ENCODE measurements around the gene S100PBP. TPM values are rescaled to one million over a fixed set of nuclear protein-coding genes. Genes with fewer than 3 reads are reported as not detected.

The S100PBP gene
- polyA plus RNA-seq, 2 of the 4 experiments (the other 2 are of a cell fraction) = 16.1 to 41.9 TPM

DNA sequence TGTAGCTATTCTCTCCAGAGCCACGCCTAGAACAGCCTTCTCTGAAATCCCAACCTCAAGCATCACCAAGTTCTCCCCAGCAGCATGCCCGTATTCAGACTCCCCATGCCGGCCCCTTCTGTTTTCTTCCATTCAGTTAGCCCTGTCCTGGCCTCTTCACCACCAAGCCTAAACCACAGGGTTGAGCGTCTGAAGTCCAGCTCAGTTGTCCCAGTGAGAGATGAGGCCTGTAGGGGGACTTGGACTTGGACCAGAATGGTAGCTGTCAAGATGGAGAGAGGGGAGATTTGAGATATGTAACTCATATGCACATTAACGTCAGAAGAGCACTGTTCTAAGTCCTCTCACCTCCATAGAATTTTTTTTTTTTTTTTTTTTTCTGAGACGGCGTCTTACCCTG is 89.2 kb downstream of the S100PBP start:
- ATAC-seq = no peak

DNA sequence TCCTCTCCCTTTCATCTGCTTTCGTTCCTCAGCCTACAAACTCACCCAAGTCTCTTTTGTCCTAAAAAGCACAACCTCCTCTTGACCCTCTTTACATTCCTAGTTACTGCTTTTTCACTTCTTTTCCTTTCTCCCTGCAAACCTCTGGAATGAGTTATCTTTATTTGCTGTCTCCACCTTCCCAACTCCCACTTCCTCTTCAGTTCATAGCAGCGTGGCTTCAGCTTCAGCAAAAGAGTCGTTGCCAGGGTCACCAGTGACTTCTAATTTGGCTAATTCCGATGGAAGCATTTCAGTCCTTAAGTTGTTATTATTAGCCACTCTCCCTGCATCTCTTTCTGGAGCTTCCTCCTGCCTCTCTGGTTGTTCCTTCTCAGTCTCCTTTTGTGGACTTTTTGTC is 90.0 kb downstream of the S100PBP start:
- CTCF ChIA-PET = interaction anchor here (0.5 to 3.7 kb wide), 4 partner anchors 14 to 148 kb away, joined by 3 to 15 read pairs (median 4); no protein-coding TSS in a partner anchor
- 36% methylated on average over 4 of the region's 4 CpGs for WGBS (ENCODE audit: missing lambda C conversion rate)
- ATAC-seq = no peak
- TF ChIP-seq KDM1A (IDR thresholded peaks at IDR 0.05; ENCODE audit: low read depth) (no peak), HOXB5 (CRISPR knock-in tag; IDR thresholded peaks at IDR 0.05) (no peak), ZSCAN20 (CRISPR knock-in tag; IDR thresholded peaks at IDR 0.05) (no peak), NPAS2 (CRISPR knock-in tag; IDR thresholded peaks at IDR 0.05; ENCODE audit: borderline replicate concordance) (no peak), FOSL2 (IDR thresholded peaks at IDR 0.05) (no peak), FOSL2 (CRISPR knock-in tag; IDR thresholded peaks at IDR 0.05) (no peak), MYC (IDR thresholded peaks at IDR 0.05; ENCODE audit: borderline replicate concordance, low read length) (no peak), HDAC2 (IDR thresholded peaks at IDR 0.05) (no peak), ZNF302 (CRISPR knock-in tag; IDR thresholded peaks at IDR 0.05) (no peak), RARB (CRISPR knock-in tag; IDR thresholded peaks at IDR 0.05) (no peak), MAZ (IDR thresholded peaks at IDR 0.05; ENCODE audit: borderline replicate concordance, low read depth, low read length) (no peak), SMC3 (IDR thresholded peaks at IDR 0.05) (no peak), FOXS1 (CRISPR knock-in tag; IDR thresholded peaks at IDR 0.05) (no peak)
- TF ChIP-seq, protein P1, sequence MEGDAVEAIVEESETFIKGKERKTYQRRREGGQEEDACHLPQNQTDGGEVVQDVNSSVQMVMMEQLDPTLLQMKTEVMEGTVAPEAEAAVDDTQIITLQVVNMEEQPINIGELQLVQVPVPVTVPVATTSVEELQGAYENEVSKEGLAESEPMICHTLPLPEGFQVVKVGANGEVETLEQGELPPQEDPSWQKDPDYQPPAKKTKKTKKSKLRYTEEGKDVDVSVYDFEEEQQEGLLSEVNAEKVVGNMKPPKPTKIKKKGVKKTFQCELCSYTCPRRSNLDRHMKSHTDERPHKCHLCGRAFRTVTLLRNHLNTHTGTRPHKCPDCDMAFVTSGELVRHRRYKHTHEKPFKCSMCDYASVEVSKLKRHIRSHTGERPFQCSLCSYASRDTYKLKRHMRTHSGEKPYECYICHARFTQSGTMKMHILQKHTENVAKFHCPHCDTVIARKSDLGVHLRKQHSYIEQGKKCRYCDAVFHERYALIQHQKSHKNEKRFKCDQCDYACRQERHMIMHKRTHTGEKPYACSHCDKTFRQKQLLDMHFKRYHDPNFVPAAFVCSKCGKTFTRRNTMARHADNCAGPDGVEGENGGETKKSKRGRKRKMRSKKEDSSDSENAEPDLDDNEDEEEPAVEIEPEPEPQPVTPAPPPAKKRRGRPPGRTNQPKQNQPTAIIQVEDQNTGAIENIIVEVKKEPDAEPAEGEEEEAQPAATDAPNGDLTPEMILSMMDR (IDR thresholded peaks at IDR 0.05) = no peak
- TF ChIP-seq, protein P2, sequence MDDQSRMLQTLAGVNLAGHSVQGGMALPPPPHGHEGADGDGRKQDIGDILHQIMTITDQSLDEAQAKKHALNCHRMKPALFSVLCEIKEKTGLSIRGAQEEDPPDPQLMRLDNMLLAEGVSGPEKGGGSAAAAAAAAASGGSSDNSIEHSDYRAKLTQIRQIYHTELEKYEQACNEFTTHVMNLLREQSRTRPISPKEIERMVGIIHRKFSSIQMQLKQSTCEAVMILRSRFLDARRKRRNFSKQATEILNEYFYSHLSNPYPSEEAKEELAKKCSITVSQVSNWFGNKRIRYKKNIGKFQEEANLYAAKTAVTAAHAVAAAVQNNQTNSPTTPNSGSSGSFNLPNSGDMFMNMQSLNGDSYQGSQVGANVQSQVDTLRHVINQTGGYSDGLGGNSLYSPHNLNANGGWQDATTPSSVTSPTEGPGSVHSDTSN (IDR thresholded peaks at IDR 0.05) = no peak
- no peak overlapping the region for H3K27ac ChIP-seq
- POLR2A ChIA-PET = no interaction called here
- 0 out of 3 replicates have a peak overlapping the region, but pooled peaks have one; percentile 30 for H3K4me2 ChIP-seq
- FAIRE-seq = no peak
- no peak overlapping the region for H3K4me3 ChIP-seq
- DNase-seq (ENCODE audit: low read depth in 1 of 2, low spot score in 1 of 2) = no peak
- no peaks in the 10 kb centered on the region for H3K9me3 ChIP-seq
- H3K4me1 ChIP-seq = peaks cover 19% of the 10 kb centered on the region

More for the DNA sequence above, 89.2 kb downstream of the S100PBP start:
- no peak for FAIRE-seq
- ChIA-PET POLR2A (no interaction called here), CTCF (interaction anchor here (0.7 to 3.7 kb wide), 5 partner anchors 9 to 57 kb away, joined by 3 to 15 read pairs (median 5); no protein-coding TSS in a partner anchor)
- DNase-seq (ENCODE audit: low read depth in 1 of 2, low spot score in 1 of 2) = no peak
- H3K4me3 ChIP-seq = no peak overlapping the region
- H3K27ac ChIP-seq = no peak overlapping the region
- WGBS (ENCODE audit: missing lambda C conversion rate) = 95% methylated on average over 6 of the region's 7 CpGs
- TF ChIP-seq KDM1A (IDR thresholded peaks at IDR 0.05; ENCODE audit: low read depth) (no peak), FOXS1 (CRISPR knock-in tag; IDR thresholded peaks at IDR 0.05) (no peak), MAFK (IDR thresholded peaks at IDR 0.05; ENCODE audit: partially characterized antibody) (no peak), CBX2 (IDR thresholded peaks at IDR 0.05; ENCODE audit: borderline replicate concordance, low read depth) (no peak), SMC3 (IDR thresholded peaks at IDR 0.05) (no peak), HEYL (CRISPR knock-in tag; IDR thresholded peaks at IDR 0.05) (no peak), RCOR1 (IDR thresholded peaks at IDR 0.05; ENCODE audit: low read depth, low read length) (no peak), POLR2AphosphoS2 (conservative IDR thresholded peaks at IDR 0.05; ENCODE audit: low read length) (no peak), NFE2L2 (conservative IDR thresholded peaks at IDR 0.05; ENCODE audit: low read length) (no peak), EP300 (IDR thresholded peaks at IDR 0.05) (no peak), RAD21 (conservative IDR thresholded peaks at IDR 0.05 in 1 of 2, IDR thresholded peaks at IDR 0.05 in 1 of 2) (no peak), EHF (CRISPR knock-in tag; IDR thresholded peaks at IDR 0.05) (no peak), NPAS2 (CRISPR knock-in tag; IDR thresholded peaks at IDR 0.05; ENCODE audit: borderline replicate concordance) (no peak)
- TF ChIP-seq, protein P3, sequence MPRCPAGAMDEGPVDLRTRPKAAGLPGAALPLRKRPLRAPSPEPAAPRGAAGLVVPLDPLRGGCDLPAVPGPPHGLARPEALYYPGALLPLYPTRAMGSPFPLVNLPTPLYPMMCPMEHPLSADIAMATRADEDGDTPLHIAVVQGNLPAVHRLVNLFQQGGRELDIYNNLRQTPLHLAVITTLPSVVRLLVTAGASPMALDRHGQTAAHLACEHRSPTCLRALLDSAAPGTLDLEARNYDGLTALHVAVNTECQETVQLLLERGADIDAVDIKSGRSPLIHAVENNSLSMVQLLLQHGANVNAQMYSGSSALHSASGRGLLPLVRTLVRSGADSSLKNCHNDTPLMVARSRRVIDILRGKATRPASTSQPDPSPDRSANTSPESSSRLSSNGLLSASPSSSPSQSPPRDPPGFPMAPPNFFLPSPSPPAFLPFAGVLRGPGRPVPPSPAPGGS (IDR thresholded peaks at IDR 0.05) = no peak
- H3K4me2 ChIP-seq = no peak overlapping the region
- H3K4me1 ChIP-seq = peaks cover 18% of the 10 kb centered on the region
- H3K9me3 ChIP-seq = no peaks in the 10 kb centered on the region

Other genes with a start within 250 kb of the S100PBP start
- 69.9 and 85.4 TPM in 2 replicates for gene ZBTB8OS, start 167.1 kb upstream of the S100PBP start, polyA plus RNA-seq (2011; rRNA removed)
- 101 to 106 TPM (median 104 TPM) in 3 replicates for gene ZBTB8OS, start 167.1 kb upstream of the S100PBP start, polyA plus RNA-seq (2017; fragmentation: RNase III; extraction: RNeasy Plus Mini Kit Qiagen cat#74134 plus additional on column Dnase treatment)
- 134 and 137 TPM in 2 replicates for gene RBBP4, start 166.4 kb upstream of the S100PBP start, polyA plus RNA-seq (2011; rRNA removed)
- 107 to 109 TPM (median 108 TPM) in 3 replicates for gene RBBP4, start 166.4 kb upstream of the S100PBP start, polyA plus RNA-seq (2017; fragmentation: RNase III; extraction: RNeasy Plus Mini Kit Qiagen cat#74134 plus additional on column Dnase treatment)
- 5.5 and 7.7 TPM in 2 replicates for gene SYNC, start 114.9 kb upstream of the S100PBP start, polyA plus RNA-seq (2011; rRNA removed)
- 10.0 to 12.0 TPM (median 11.6 TPM) in 3 replicates for gene SYNC, start 114.9 kb upstream of the S100PBP start, polyA plus RNA-seq (2017; fragmentation: RNase III; extraction: RNeasy Plus Mini Kit Qiagen cat#74134 plus additional on column Dnase treatment)
- gene YARS1, start 295 bp upstream of the S100PBP start, polyA plus RNA-seq (2011; rRNA removed) = 103 and 105 TPM in 2 replicates
- 83.2 to 103 TPM (median 92.5 TPM) in 3 replicates for gene YARS1, start 295 bp upstream of the S100PBP start, polyA plus RNA-seq (2017; fragmentation: RNase III; extraction: RNeasy Plus Mini Kit Qiagen cat#74134 plus additional on column Dnase treatment)
- gene FNDC5, start 53.3 kb downstream of the S100PBP start, polyA plus RNA-seq (2011; rRNA removed) = 0.26 and 0.78 TPM in 2 replicates
- gene FNDC5, start 53.3 kb downstream of the S100PBP start, polyA plus RNA-seq (2017; fragmentation: RNase III; extraction: RNeasy Plus Mini Kit Qiagen cat#74134 plus additional on column Dnase treatment) = 0.35 to 0.99 TPM (median 0.98 TPM) in 3 replicates
- 0.08 and 0.34 TPM in 2 replicates for gene HPCA, start 68.8 kb downstream of the S100PBP start, polyA plus RNA-seq (2011; rRNA removed)
- 0.21 to 0.65 TPM (median 0.30 TPM) in 3 replicates for gene HPCA, start 68.8 kb downstream of the S100PBP start, polyA plus RNA-seq (2017; fragmentation: RNase III; extraction: RNeasy Plus Mini Kit Qiagen cat#74134 plus additional on column Dnase treatment)
- 22.1 and 32.6 TPM in 2 replicates for gene TMEM54, start 83.7 kb downstream of the S100PBP start, polyA plus RNA-seq (2011; rRNA removed)
- 26.4 to 31.8 TPM (median 29.7 TPM) in 3 replicates for gene TMEM54, start 83.7 kb downstream of the S100PBP start, polyA plus RNA-seq (2017; fragmentation: RNase III; extraction: RNeasy Plus Mini Kit Qiagen cat#74134 plus additional on column Dnase treatment)
- gene RNF19B, start 147.2 kb downstream of the S100PBP start, polyA plus RNA-seq (2011; rRNA removed) = 21.7 and 22.6 TPM in 2 replicates
- gene RNF19B, start 147.2 kb downstream of the S100PBP start, polyA plus RNA-seq (2017; fragmentation: RNase III; extraction: RNeasy Plus Mini Kit Qiagen cat#74134 plus additional on column Dnase treatment) = 9.8 to 10.0 TPM (median 9.9 TPM) in 3 replicates
- 148 and 164 TPM in 2 replicates for gene AK2, start 219.2 kb downstream of the S100PBP start, polyA plus RNA-seq (2011; rRNA removed)
- 174 to 179 TPM (median 178 TPM) in 3 replicates for gene AK2, start 219.2 kb downstream of the S100PBP start, polyA plus RNA-seq (2017; fragmentation: RNase III; extraction: RNeasy Plus Mini Kit Qiagen cat#74134 plus additional on column Dnase treatment)

Measured in A549 (cell line).